PC-9 (cell line): ENCODE results near the gene IFRD2. TPM values are rescaled to one million over a fixed set of nuclear protein-coding genes. Genes with fewer than 3 reads are reported as not detected.

Experiments
- BruUV-seq: library from RNA; stranded (reverse); fragments of 400-500 nt; replicated peaks from 2 replicates; lab custom pipeline; 2021; lab: Mats Ljungman, UMichigan
- CTCF ChIA-PET: fragments of 300-600 bp; sonication (Branson Sonifier 250); formaldehyde crosslinking; loops from one replicate; lab custom pipeline; 2022; ENCODE audit warnings: antibody characterized with exemption; lab: Charles Lee
- POLR2A ChIA-PET: fragments of 300-600 bp; sonication (Branson Sonifier 250); formaldehyde crosslinking; loops from one replicate; lab custom pipeline; 2022; ENCODE audit warnings: antibody characterized with exemption; ENCODE audit not compliant: unreplicated experiment; lab: Charles Lee
- DNase-seq, 2 experiments: peaks; one replicate each; pipeline versions ENCODE4 v3.0.0 to v3.0.0-alpha.2; 2015 to 2022; ENCODE audit warnings: mixed read lengths in 1 of 2
- H2AFZ ChIP-seq: fragments of 200-600 bp; sonication (generic); 2 replicates; pipeline ENCODE4 v1.8.1; 2017; ENCODE audit warnings: antibody characterized with exemption
- H3F3A ChIP-seq: fragments of 200-600 bp; sonication (generic); 2 replicates; pipeline ENCODE4 v1.8.1; 2017; ENCODE audit warnings: antibody characterized with exemption, mild to moderate bottlenecking, low read depth; ENCODE audit not compliant: insufficient read depth
- H3K27ac ChIP-seq: fragments of 200-600 bp; sonication (generic); 2 replicates; pipeline ENCODE4 v1.6.1; 2016; ENCODE audit warnings: mixed run types
- H3K27me3 ChIP-seq: fragments of 200-600 bp; sonication (generic); 2 replicates; pipeline ENCODE4 v1.6.1; 2016; ENCODE audit warnings: low read depth, mixed run types; ENCODE audit not compliant: insufficient read depth
- H3K36me3 ChIP-seq: fragments of 200-600 bp; sonication (generic); 2 replicates; pipeline ENCODE4 v1.6.1; 2016; ENCODE audit warnings: low read depth, mixed run types
- H3K4me1 ChIP-seq: fragments of 200-600 bp; sonication (generic); replicated peaks from 2 replicates; pipeline ENCODE4 v1.6.1; 2016; ENCODE audit warnings: mixed run types; ENCODE audit not compliant: insufficient read depth
- H3K4me2 ChIP-seq: fragments of 200-600 bp; sonication (generic); 2 replicates; pipeline ENCODE4 v1.6.1; 2017; ENCODE audit warnings: mixed run types
- H3K4me3 ChIP-seq: fragments of 200-600 bp; sonication (generic); 2 replicates; pipeline ENCODE4 v1.6.1; 2016; ENCODE audit warnings: mixed run types
- H3K79me2 ChIP-seq: fragments of 200-600 bp; sonication (generic); 2 replicates; pipeline ENCODE4 v1.6.1; 2017; ENCODE audit warnings: low read depth, mixed run types
- H3K9me2 ChIP-seq: fragments of 200-600 bp; sonication (generic); 2 replicates; pipeline ENCODE4 v1.8.1; 2017; ENCODE audit warnings: mild to moderate bottlenecking; ENCODE audit not compliant: insufficient read depth
- H3K9me3 ChIP-seq: fragments of 200-600 bp; sonication (generic); 2 replicates; pipeline ENCODE4 v1.8.1; 2016; ENCODE audit warnings: low read depth; ENCODE audit not compliant: insufficient read depth
- H4K20me1 ChIP-seq: fragments of 200-600 bp; sonication (generic); 2 replicates; pipeline ENCODE4 v1.8.1; 2017; ENCODE audit not compliant: insufficient read depth
- EZH2 ChIP-seq: fragments of 200-600 bp; sonication (generic); IDR thresholded peaks from 2 replicates; pipeline ENCODE4 v1.8.0; 2017; ENCODE audit warnings: antibody characterized with exemption, low read depth
- intact Hi-C: fragments of 100-400 bp; cut with micrococcal nuclease; formaldehyde crosslinking; loops from one replicate; pipeline ENCODE4 v1.10.0; 2022; ENCODE audit not compliant: unreplicated experiment
- total RNA-seq: library from RNA; stranded (reverse); gene quantifications from 2 replicates; pipeline ENCODE4 v1.2.3, GENCODE V29; 2021
- TF ChIP-seq, protein P1 (sequence below): fragments of 200-600 bp; sonication (generic); conservative IDR thresholded peaks from 2 replicates; pipeline ENCODE4 v1.6.1; 2017; ENCODE audit warnings: mixed run types, antibody characterized with exemption, mild to moderate bottlenecking, moderate library complexity

Gene IFRD2
- total RNA-seq, 1 experiment from 2014 or later: 93.1 TPM

GRCh38 chr3:50259432-50260026 lies 32.7 kb downstream of the IFRD2 start:
- BruUV-seq: no TSS peak
- Histone ChIP-seq H3K79me2 (no peaks in the 10 kb centered on the region), H3K9me3 (no peaks in the 10 kb centered on the region), H3F3A (peaks cover 11% of the 10 kb centered on the region; the same call in 1 of the 2 replicates), H4K20me1 (no peaks in the 10 kb centered on the region), H3K4me1 (peaks cover 12% of the 10 kb centered on the region), H3K9me2 (no peaks in the 10 kb centered on the region), H3K4me3 (peak overlapping the region; percentile 60; the same call in 1 of the 2 replicates), H3K36me3 (no peaks in the 10 kb centered on the region), H3K4me2 (peak overlapping the region; percentile 65), H3K27me3 (no peaks in the 10 kb centered on the region), H3K27ac (no peak overlapping the region), H2AFZ (no peak overlapping the region)
- no peak for DNase-seq
- intact Hi-C loops: loop anchor here (1.0 to 5.0 kb wide), 4 partner anchors 10 to 293 kb away; partner anchors contain the start of gene SEMA3B
- CTCF ChIA-PET: interaction anchor here (0.5 to 1.0 kb wide), 3 partner anchors 10 to 13 kb away, joined by 3 to 5 read pairs (median 3); no protein-coding TSS in a partner anchor
- TF ChIP-seq EZH2: no peak
- TF ChIP-seq, protein P1, sequence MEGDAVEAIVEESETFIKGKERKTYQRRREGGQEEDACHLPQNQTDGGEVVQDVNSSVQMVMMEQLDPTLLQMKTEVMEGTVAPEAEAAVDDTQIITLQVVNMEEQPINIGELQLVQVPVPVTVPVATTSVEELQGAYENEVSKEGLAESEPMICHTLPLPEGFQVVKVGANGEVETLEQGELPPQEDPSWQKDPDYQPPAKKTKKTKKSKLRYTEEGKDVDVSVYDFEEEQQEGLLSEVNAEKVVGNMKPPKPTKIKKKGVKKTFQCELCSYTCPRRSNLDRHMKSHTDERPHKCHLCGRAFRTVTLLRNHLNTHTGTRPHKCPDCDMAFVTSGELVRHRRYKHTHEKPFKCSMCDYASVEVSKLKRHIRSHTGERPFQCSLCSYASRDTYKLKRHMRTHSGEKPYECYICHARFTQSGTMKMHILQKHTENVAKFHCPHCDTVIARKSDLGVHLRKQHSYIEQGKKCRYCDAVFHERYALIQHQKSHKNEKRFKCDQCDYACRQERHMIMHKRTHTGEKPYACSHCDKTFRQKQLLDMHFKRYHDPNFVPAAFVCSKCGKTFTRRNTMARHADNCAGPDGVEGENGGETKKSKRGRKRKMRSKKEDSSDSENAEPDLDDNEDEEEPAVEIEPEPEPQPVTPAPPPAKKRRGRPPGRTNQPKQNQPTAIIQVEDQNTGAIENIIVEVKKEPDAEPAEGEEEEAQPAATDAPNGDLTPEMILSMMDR: no peak
- POLR2A ChIA-PET: no interaction called here

DNA sequence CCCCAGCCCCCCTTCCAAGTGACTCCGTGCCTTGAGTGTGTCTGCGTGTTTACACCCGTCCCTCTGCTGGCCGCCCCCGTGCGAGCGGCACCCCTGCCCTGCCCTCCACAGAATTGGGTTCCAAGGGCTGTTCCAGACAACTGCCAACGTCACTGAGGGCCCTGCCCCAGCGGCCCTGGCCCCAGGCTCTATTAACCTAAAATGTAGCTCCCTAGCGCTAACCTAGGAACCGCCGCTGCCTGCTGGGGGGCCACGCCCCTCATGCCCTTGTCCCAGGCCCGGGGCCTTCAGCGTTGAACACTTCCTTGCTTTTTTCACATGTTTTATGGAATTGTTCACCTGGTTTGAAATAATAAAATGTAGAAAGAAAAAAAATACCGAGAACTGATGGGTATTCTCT lies 33.2 kb downstream of the IFRD2 start:
- TF ChIP-seq, protein P1: no peak
- Histone ChIP-seq H3K27ac (no peak overlapping the region), H3K36me3 (no peaks in the 10 kb centered on the region), H3K4me3 (no peak overlapping the region), H3K4me2 (no peak overlapping the region), H3K9me2 (no peaks in the 10 kb centered on the region), H4K20me1 (no peaks in the 10 kb centered on the region), H3F3A (peaks cover 6% of the 10 kb centered on the region; the same call in 1 of the 2 replicates), H3K9me3 (no peaks in the 10 kb centered on the region), H3K79me2 (no peaks in the 10 kb centered on the region), H2AFZ (no peak overlapping the region), H3K27me3 (no peaks in the 10 kb centered on the region), H3K4me1 (peaks cover 6% of the 10 kb centered on the region)
- intact Hi-C loops: no loop called here
- CTCF ChIA-PET: interaction anchor here (0.6 to 1.0 kb wide), 3 partner anchors 10 to 31 kb away, joined by 3 to 9 read pairs (median 7); no protein-coding TSS in a partner anchor
- POLR2A ChIA-PET: no interaction called here
- BruUV-seq: no TSS peak
- no peak for DNase-seq

- BruUV-seq: no TSS peak
- Histone ChIP-seq H3K4me1 (no peaks in the 10 kb centered on the region; the same call in 1 of the 2 replicates), H3K79me2 (no peaks in the 10 kb centered on the region), H4K20me1 (no peaks in the 10 kb centered on the region), H3K4me2 (no peak overlapping the region), H3K9me2 (no peaks in the 10 kb centered on the region), H3K27me3 (no peaks in the 10 kb centered on the region), H3K36me3 (no peaks in the 10 kb centered on the region), H3K9me3 (no peaks in the 10 kb centered on the region), H3K27ac (no peak overlapping the region), H2AFZ (no peak overlapping the region), H3K4me3 (no peak overlapping the region), H3F3A (0 out of 2 replicates have a peak, but pooled peaks cover 4% of the 10 kb centered on the region)
- CTCF ChIA-PET: interaction anchor here (0.6 to 1.0 kb wide), 4 partner anchors 10 to 1411 kb away, joined by 3 to 9 read pairs (median 5); no protein-coding TSS in a partner anchor
- TF ChIP-seq, protein P1: no peak
- no peak for TF ChIP-seq EZH2
- DNase-seq: no peak
- POLR2A ChIA-PET: no interaction called here
- intact Hi-C loops: no loop called here
These were observed 34.1 kb downstream of the IFRD2 start for GRCh38 chr3:50258029-50258680.
